Adrenal gland (tissue), 5 donors: ENCODE results near the gene DOK1.

Experiments used
- POLR2A ChIP-seq, 2 donors: fragments of 450-650 bp; IDR thresholded peaks; one replicate each; pipeline ENCODE4 v1.6.1; 2017; ENCODE audit warnings: antibody characterized with exemption in 2 of 2, mild to moderate bottlenecking in 2 of 2, moderate library complexity in 1 of 2
- TF ChIP-seq, protein P1 (sequence below), 6 experiments: fragments of 450-650 bp in 4 of 6; fragments of 200-600 bp in 2 of 6; sonication (generic) in 1 of 6; IDR thresholded peaks; 1 replicate in 5 of 6; 2 replicates in 1 of 6; pipeline versions ENCODE4 v1.5.1 to v1.8.0; 2016 to 2021; ENCODE audit warnings: antibody characterized with exemption in 6 of 6, mild to moderate bottlenecking in 2 of 6, moderate library complexity in 1 of 6
- donor health status: DM: no; HTN: no; CAD: no.

GRCh38 chr2:74515271-74515980, 39.1 kb upstream of the DOK1 start:
- TF ChIP-seq, protein P1, sequence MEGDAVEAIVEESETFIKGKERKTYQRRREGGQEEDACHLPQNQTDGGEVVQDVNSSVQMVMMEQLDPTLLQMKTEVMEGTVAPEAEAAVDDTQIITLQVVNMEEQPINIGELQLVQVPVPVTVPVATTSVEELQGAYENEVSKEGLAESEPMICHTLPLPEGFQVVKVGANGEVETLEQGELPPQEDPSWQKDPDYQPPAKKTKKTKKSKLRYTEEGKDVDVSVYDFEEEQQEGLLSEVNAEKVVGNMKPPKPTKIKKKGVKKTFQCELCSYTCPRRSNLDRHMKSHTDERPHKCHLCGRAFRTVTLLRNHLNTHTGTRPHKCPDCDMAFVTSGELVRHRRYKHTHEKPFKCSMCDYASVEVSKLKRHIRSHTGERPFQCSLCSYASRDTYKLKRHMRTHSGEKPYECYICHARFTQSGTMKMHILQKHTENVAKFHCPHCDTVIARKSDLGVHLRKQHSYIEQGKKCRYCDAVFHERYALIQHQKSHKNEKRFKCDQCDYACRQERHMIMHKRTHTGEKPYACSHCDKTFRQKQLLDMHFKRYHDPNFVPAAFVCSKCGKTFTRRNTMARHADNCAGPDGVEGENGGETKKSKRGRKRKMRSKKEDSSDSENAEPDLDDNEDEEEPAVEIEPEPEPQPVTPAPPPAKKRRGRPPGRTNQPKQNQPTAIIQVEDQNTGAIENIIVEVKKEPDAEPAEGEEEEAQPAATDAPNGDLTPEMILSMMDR (IDR thresholded peaks at IDR 0.05): no peak
- TF ChIP-seq POLR2A (IDR thresholded peaks at IDR 0.05): no peak
